ENCODE results near the gene CLEC1A.

Gene CLEC1A

DNA sequence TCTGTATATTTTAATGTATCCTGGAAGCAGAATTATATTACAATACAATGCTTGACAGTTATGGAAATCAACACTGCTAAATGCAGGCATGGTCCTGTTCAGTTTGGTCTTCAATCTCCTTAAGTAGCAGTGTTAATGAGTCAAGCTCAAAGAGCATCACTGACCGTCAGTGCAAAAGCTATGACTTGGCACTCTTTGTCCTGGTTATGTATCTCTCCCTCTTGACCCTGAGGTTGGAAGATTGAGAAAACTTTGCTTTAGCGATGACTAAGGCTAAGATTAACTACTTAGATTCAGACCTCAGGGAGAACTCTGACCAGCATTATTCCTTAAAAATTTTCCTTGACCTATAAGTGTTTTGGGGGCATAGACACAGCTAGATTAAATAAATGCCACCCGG, 20.3 kb upstream of the CLEC1A start:
- no peak for DNase-seq (ENCODE audit: low read depth)
- no peak overlapping the region for H3K4me3 ChIP-seq (ENCODE audit: low read depth, low read length)
- TF ChIP-seq, protein P1, sequence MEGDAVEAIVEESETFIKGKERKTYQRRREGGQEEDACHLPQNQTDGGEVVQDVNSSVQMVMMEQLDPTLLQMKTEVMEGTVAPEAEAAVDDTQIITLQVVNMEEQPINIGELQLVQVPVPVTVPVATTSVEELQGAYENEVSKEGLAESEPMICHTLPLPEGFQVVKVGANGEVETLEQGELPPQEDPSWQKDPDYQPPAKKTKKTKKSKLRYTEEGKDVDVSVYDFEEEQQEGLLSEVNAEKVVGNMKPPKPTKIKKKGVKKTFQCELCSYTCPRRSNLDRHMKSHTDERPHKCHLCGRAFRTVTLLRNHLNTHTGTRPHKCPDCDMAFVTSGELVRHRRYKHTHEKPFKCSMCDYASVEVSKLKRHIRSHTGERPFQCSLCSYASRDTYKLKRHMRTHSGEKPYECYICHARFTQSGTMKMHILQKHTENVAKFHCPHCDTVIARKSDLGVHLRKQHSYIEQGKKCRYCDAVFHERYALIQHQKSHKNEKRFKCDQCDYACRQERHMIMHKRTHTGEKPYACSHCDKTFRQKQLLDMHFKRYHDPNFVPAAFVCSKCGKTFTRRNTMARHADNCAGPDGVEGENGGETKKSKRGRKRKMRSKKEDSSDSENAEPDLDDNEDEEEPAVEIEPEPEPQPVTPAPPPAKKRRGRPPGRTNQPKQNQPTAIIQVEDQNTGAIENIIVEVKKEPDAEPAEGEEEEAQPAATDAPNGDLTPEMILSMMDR (conservative IDR thresholded peaks at IDR 0.05; ENCODE audit: low read depth, low read length): no peak

DNA sequence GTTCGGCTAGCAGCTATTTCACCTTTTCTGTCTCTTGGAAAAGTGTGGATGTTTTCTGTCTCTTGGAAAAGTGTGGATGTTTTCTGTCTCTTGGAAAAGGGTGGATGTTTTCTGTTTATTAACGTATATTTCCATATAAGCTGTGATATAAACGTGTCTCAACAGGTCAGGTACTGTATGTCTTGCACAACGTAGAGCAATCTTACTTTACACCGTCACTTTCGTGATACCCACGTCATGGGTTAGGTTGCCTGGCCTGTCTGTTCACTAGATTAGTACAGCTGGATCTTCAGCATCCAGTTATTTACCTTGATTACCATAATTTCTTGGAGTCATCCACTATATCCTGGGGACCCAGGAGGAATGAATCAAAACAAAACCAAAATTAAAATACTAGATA, 17.1 kb upstream of the CLEC1A start:
- no peak overlapping the region for H3K4me3 ChIP-seq (ENCODE audit: low read depth, low read length)
- TF ChIP-seq, protein P1 (conservative IDR thresholded peaks at IDR 0.05; ENCODE audit: low read depth, low read length): no peak
- DNase-seq (ENCODE audit: low read depth): no peak

DNA sequence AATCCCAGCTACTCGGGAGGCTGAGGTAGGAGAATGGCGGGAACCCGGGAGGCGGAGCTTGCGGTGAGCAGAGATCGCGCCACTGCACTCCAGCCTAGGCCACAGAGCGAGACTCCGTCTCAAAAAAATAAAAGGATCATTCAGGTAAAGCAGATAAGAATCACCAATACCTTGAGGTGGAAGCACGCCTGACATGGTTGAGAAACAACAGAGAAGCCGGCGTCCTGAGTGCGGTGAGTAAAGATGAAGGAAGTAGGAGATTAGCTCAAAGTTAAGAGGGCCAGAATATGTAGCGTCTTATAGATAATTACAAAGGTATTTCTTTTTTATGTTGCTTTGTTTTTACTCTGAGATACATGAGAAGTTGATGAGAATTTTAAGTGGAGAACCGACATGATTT, 16.5 kb upstream of the CLEC1A start:
- no peak for DNase-seq (ENCODE audit: low read depth)
- no peak overlapping the region for H3K4me3 ChIP-seq (ENCODE audit: low read depth, low read length)
- TF ChIP-seq, protein P1 (conservative IDR thresholded peaks at IDR 0.05; ENCODE audit: low read depth, low read length): no peak

DNA sequence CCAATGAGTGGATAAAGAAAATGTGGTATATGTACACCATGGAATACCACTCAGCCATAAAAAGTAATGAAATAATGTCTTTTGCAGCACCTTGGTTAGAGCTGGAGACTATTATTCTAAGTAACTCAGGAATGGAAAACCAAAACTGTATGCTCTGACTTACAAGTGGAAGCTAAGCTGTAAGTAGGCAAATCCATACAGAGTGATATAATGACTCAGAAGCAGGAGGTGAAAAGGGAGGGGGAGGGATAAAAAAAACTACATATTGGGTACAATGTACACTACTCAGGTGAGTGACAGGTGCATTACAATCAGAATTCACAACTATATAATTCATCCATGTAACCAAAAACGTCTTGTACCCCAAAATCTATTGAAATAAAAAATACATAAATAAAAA, 15.1 kb upstream of the CLEC1A start:
- DNase-seq (ENCODE audit: low read depth): no peak
- no peak overlapping the region for H3K4me3 ChIP-seq (ENCODE audit: low read depth, low read length)
- TF ChIP-seq, protein P1 (conservative IDR thresholded peaks at IDR 0.05; ENCODE audit: low read depth, low read length): no peak

DNA sequence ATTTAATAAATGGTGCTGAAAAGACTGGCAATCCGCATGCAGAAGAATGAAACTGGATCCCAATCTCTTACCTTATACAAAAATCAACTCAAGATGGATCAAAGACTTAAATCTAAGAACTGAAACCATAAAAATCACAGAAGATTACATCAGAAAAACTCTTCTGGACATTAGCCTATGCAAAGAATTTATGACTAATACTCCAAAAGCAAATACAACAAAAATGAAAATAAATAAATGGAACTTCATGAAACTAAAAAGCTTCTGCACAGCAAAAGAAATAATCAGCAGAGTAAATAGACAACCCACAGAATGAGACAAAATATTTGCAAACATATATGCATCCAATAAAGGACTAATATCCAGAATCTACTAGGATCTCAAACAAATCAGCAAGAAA, 14.3 kb upstream of the CLEC1A start:
- DNase-seq (ENCODE audit: low read depth): peak; percentile 46
- no peak overlapping the region for H3K4me3 ChIP-seq (ENCODE audit: low read depth, low read length)
- TF ChIP-seq, protein P1 (conservative IDR thresholded peaks at IDR 0.05; ENCODE audit: low read depth, low read length): no peak

DNA sequence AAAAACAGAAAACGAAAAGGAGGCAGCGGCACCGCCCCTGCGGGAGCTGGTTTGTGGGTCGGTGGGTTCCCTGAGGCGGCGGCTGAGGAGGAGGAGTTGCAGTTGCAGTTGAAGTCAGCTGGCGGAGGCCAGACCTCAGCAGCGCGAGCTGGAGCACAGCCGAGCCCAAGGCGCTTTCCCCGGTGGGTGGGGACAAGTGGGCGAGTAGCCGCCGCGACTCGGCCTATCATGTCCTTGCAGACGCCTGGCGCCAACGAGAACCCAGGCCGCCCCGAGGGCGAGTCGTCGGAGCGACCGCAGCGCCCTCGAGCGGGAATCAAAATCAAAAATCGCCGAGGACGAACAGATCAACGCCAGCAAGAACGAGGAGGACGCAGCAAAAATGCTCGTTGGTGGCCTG, 12.7 kb upstream of the CLEC1A start:
- no peak for DNase-seq (ENCODE audit: low read depth)
- TF ChIP-seq, protein P1 (conservative IDR thresholded peaks at IDR 0.05; ENCODE audit: low read depth, low read length): no peak
- H3K4me3 ChIP-seq (ENCODE audit: low read depth, low read length): no peak overlapping the region

DNA sequence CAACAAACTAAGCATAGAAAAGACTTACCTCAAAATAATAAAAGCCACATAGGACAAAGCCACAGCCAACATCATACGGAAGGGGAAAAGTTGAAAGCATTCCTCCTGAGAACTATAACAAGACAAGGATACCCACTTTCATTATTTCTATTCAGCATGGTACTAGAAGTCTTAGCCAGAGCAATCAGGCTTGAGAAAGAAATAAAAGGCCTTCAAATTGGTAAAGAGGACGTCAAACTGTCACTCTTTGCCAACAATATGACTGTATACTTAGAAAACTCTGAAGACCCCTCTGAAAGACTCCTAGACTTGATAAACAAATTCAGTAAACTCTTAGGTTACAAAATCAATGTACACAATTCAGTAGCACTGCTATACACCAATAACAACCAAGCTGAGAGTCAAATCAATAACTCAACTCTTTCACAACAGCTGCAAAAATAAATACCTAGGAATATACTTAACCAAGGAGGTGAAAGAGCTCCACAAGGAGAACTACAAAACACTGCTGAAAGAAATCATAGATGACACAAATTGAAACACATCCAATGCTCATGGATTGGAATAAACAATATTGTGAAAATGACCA, 11.6 kb upstream of the CLEC1A start:
- no peak overlapping the region for H3K4me3 ChIP-seq (ENCODE audit: low read depth, low read length)
- DNase-seq (ENCODE audit: low read depth): no peak
- TF ChIP-seq, protein P1 (conservative IDR thresholded peaks at IDR 0.05; ENCODE audit: low read depth, low read length): no peak
